HG02943 (cell line): Measurements from ENCODE around the gene MARCKS.

ENCODE experiments used
- ATAC-seq: cut with Tn5 transposase; IDR thresholded peaks from one replicate; pipeline ENCODE4 v1.9.1; 2021; ENCODE audit warnings: mild to moderate bottlenecking, low read depth, moderate library complexity; ENCODE audit not compliant: unreplicated experiment

Gene MARCKS

DNA sequence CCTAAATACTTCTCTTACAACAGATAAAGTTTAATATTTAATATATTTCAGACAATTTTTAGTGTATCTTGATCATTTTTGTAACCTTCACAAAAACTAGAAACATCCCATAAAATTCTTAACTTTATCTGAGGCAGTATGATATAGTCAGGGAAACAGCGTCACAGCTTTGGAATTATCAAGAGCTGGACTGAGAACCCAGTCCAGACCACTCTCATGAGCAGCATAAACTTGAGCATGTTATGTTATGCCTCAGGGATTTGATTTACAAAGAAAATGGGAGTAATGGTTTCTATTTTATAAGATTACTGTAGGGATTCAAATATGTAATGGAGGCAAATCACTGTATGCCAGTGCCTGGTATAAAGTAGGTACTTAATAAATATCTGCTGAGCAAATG is 8.3 kb upstream of the MARCKS start:
- no peak for ATAC-seq

DNA sequence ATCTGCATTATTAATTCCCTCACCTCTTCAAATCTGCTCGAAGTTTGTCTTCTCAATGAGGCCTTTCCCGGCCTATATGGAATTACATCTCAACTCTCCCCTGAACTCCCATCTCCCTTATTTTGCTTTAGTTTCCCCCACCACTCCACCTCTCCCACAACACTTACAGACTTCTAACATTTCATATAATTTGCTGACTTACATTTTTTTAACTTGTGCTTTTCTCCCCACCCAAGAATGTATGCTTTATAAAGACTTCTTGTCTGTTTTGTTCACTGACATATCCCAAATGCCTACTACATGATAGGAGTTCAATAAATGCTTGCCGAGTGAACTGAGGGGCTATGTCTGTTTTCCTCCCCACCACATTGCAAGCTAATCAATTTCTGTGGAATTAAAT is 3.9 kb upstream of the MARCKS start:
- ATAC-seq, result no peak

- ATAC-seq, result no peak
Measured at GRCh38 chr6:113854531-113855499, 2.3 kb upstream of the MARCKS start.

DNA sequence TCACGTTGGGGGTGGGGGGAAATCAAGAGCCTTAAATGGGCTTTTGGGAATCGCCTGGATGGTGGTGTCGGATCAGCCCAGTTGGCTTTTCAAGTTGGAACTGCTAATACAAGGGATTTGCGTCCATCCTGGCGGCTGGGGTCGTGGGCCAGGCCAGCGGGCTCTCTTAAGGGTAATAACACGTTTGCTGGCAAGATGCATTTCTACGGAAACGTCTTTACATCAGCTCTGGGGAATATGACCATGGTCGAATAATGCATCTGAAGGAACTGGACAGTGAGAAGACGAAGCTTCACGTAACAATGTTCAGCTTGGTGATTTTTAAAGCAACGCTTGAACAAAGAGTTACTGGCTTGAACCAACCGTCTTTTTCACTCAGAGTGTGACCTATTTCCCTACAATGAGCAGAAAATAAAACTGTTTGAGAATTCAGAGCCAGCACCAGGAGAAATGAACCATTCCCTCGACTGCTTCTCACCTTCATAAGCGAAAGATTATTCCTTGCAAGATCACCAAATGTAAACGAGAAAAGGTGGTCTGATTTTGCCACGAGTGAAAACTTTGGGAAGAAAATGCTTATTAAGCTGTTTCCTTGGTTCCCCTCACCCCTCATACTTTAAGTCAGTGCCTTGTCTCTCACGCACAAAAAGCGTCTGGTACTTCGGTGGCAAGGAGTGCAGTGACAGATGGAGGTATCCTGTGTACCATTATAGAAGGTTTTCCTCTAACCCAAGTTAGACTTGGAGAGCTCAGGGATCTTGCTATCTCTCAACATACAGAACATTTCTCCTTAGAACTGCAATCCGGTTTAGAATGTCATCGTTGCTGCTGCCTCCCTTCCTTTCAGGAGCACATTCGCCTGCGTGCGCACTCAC is 1.4 kb upstream of the MARCKS start:
- no peak for ATAC-seq

GRCh38 chr6:113856375-113856624 is 845 bp upstream of the MARCKS start:
- no peak for ATAC-seq

DNA sequence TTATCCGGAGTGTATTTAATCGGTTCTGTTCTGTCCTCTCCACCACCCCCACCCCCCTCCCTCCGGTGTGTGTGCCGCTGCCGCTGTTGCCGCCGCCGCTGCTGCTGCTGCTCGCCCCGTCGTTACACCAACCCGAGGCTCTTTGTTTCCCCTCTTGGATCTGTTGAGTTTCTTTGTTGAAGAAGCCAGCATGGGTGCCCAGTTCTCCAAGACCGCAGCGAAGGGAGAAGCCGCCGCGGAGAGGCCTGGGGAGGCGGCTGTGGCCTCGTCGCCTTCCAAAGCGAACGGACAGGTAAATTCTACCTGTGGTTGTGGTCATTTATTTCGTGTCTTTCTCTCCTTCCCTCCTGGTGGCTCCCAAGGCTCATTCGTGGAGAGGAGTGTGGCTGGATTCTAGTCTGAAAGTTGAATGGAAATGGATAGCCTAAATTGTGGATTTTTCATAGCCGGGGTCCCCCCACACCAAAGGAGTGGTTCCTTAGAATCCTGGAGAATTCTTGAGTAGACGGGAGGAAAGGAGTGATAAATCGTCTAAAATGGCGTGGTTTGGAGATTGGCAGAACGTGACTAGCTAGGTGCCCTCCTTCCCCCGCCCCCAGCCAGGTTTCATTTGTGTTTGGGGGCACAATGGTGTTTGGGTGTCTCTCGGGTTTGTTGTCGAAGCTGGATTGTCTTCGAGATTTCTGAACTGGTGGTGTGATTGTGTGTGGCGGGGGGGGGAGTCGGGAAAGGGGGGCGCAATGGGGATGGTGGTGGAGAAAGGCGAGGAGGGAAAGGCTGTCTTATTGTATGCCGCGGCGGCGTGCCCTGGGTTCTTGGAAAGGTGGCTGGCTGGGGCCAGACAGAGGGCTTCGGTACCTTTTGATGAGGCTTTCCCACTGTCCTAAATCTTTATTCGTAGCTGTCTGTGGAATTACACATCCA is 673 bp downstream of the MARCKS start:
- ATAC-seq, result peak; percentile 2

DNA sequence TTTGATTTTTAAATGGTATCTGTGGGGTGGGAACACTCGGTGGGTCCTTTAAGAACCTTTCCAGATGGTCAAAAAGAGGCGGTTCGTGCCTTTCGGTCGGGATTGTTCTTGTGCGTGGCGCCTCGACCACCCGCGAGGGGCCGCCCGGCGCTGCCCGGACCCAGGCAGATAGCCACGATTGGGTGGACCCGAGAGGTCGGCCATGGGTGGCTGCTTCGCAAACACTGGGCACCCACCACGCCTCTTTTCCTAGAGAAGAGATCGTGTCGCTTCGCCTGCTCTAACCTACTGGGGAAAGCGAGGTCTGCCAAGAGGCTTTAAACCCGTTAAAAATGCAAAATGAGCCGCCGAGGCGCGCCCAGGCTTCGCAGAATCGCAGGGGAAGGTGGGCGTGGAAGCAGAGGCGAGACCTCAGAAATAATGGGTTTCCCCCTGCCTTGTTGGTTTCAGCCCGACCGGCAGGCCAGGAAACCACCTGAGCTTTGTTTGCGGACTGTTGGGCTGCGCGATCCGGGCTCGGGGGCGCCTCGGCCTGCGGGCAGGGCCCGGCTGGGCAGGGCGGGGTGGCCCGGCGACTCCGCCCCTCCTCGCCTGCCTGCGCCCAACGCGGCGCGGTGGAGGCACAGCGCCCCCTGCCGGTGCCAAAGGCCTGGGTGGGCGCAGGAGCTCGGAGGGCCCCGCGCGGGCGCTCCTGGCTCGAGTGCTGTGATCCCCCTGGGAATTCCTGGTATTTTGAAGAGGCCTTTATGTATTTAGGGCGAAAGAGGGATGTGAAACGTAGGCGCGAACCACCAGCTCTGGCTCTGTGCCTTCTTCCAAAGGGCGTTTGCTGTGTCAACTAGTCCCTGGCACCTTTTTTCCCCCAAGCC is 1.6 kb downstream of the MARCKS start:
- peak; percentile 86 for ATAC-seq

DNA sequence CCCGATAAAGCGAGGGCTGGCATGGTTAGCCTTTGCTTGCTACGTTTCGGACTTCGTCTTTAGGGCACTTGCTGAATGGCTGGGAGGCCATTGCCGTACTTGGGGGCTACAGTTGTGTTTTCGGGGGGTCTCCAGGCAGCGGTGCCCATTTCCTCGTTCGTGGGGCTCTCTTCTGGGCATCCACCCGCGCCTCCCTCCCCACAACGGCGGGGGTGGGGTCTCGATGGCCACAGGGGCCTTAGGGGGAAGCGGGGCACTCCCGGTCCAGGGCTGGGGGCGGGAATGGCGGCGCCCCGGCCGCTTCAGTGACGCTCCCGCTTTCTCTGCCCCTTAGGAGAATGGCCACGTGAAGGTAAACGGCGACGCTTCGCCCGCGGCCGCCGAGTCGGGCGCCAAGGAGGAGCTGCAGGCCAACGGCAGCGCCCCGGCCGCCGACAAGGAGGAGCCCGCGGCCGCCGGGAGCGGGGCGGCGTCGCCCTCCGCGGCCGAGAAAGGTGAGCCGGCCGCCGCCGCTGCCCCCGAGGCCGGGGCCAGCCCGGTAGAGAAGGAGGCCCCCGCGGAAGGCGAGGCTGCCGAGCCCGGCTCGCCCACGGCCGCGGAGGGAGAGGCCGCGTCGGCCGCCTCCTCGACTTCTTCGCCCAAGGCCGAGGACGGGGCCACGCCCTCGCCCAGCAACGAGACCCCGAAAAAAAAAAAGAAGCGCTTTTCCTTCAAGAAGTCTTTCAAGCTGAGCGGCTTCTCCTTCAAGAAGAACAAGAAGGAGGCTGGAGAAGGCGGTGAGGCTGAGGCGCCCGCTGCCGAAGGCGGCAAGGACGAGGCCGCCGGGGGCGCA is 2.4 kb downstream of the MARCKS start:
- no peak for ATAC-seq

DNA sequence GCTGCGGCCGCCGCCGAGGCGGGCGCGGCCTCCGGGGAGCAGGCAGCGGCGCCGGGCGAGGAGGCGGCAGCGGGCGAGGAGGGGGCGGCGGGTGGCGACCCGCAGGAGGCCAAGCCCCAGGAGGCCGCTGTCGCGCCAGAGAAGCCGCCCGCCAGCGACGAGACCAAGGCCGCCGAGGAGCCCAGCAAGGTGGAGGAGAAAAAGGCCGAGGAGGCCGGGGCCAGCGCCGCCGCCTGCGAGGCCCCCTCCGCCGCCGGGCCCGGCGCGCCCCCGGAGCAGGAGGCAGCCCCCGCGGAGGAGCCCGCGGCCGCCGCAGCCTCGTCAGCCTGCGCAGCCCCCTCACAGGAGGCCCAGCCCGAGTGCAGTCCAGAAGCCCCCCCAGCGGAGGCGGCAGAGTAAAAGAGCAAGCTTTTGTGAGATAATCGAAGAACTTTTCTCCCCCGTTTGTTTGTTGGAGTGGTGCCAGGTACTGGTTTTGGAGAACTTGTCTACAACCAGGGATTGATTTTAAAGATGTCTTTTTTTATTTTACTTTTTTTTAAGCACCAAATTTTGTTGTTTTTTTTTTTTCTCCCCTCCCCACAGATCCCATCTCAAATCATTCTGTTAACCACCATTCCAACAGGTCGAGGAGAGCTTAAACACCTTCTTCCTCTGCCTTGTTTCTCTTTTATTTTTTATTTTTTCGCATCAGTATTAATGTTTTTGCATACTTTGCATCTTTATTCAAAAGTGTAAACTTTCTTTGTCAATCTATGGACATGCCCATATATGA is 3.2 kb downstream of the MARCKS start:
- no peak for ATAC-seq

- no peak for ATAC-seq
Measured at GRCh38 chr6:113862112-113862511, 5.0 kb downstream of the MARCKS start.

- ATAC-seq, result no peak
Measured at GRCh38 chr6:113870917-113871316, 13.8 kb downstream of the MARCKS start.

GRCh38 chr6:113871975-113872374 is 14.8 kb downstream of the MARCKS start:
- ATAC-seq, result no peak

- ATAC-seq, result peak; percentile 99
Measured at GRCh38 chr6:113873043-113873667, 16.0 kb downstream of the MARCKS start.

- ATAC-seq, result no peak
Measured at GRCh38 chr6:113875470-113875869, 18.3 kb downstream of the MARCKS start.

- ATAC-seq, result no peak
Measured at GRCh38 chr6:113876695-113877094, 19.6 kb downstream of the MARCKS start.

- ATAC-seq, result peak; percentile 93
Measured at GRCh38 chr6:113879186-113880096, 22.3 kb downstream of the MARCKS start.
